ENCODE data around the gene RCN1.
"Not testable (repeated sequence)": the region's sequence is repeated elsewhere in the genome, so short reads cannot be mapped to it uniquely, and the experiment has no call there.

RCN1 gene

GRCh38 chr11:32099516-32099915 lies 8.6 kb downstream of the RCN1 start:
- H3K27ac ChIP-seq (ENCODE audit: low read length): no peak overlapping the region
- H3K27me3 ChIP-seq (ENCODE audit: control insufficient read depth, insufficient read depth, low read length): no peaks in the 10 kb centered on the region; the same call in 1 of the 2 replicates
- peaks cover 32% of the 10 kb centered on the region; the same call in 1 of the 2 replicates for H3K36me3 ChIP-seq (ENCODE audit: control insufficient read depth, insufficient read depth, low read length)
- WGBS (ENCODE audit: insufficient coverage, insufficient read length): no CpG with 5 or more reads among the region's 4 CpGs
- DNase-seq (ENCODE audit: low read depth, low spot score): no peak
- H3K9me3 ChIP-seq (ENCODE audit: control insufficient read depth, insufficient read depth, low read length): no peaks in the 10 kb centered on the region
- no peaks in the 10 kb centered on the region for H3K4me1 ChIP-seq (ENCODE audit: control insufficient read depth, insufficient read depth, low read length)
- no peak overlapping the region for H3K4me3 ChIP-seq (ENCODE audit: low read length)

- H3K27me3 ChIP-seq (ENCODE audit: control insufficient read depth, insufficient read depth, low read length): no peaks in the 10 kb centered on the region; the same call in 1 of the 2 replicates
- no peaks in the 10 kb centered on the region for H3K4me1 ChIP-seq (ENCODE audit: control insufficient read depth, insufficient read depth, low read length)
- H3K4me3 ChIP-seq (ENCODE audit: low read length): no peak overlapping the region
- no peak overlapping the region for H3K27ac ChIP-seq (ENCODE audit: low read length)
- no CpG with 5 or more reads among the region's 5 CpGs for WGBS (ENCODE audit: insufficient coverage, insufficient read length)
- no peak for DNase-seq (ENCODE audit: low read depth, low spot score)
- peaks cover 32% of the 10 kb centered on the region; the same call in 1 of the 2 replicates for H3K36me3 ChIP-seq (ENCODE audit: control insufficient read depth, insufficient read depth, low read length)
- H3K9me3 ChIP-seq (ENCODE audit: control insufficient read depth, insufficient read depth, low read length): no peaks in the 10 kb centered on the region
These were observed 9.6 kb downstream of the RCN1 start for GRCh38 chr11:32100495-32100894.

- WGBS (ENCODE audit: insufficient coverage, insufficient read length): no CpG with 5 or more reads among the region's 11 CpGs
- peaks cover 37% of the 10 kb centered on the region; the same call in 1 of the 2 replicates for H3K36me3 ChIP-seq (ENCODE audit: control insufficient read depth, insufficient read depth, low read length)
- H3K4me1 ChIP-seq (ENCODE audit: control insufficient read depth, insufficient read depth, low read length): no peaks in the 10 kb centered on the region
- no peaks in the 10 kb centered on the region for H3K9me3 ChIP-seq (ENCODE audit: control insufficient read depth, insufficient read depth, low read length)
- H3K27me3 ChIP-seq (ENCODE audit: control insufficient read depth, insufficient read depth, low read length): no peaks in the 10 kb centered on the region; the same call in 1 of the 2 replicates
- H3K27ac ChIP-seq (ENCODE audit: low read length): no peak overlapping the region
- no peak overlapping the region for H3K4me3 ChIP-seq (ENCODE audit: low read length)
- no peak for DNase-seq (ENCODE audit: low read depth, low spot score)
These were observed 10.9 kb downstream of the RCN1 start for GRCh38 chr11:32101791-32102190.

- H3K4me3 ChIP-seq (ENCODE audit: low read length); H3K4me1 ChIP-seq (ENCODE audit: control insufficient read depth, insufficient read depth, low read length); DNase-seq (ENCODE audit: low read depth, low spot score); H3K9me3 ChIP-seq (ENCODE audit: control insufficient read depth, insufficient read depth, low read length); H3K27ac ChIP-seq (ENCODE audit: low read length); H3K27me3 ChIP-seq (ENCODE audit: control insufficient read depth, insufficient read depth, low read length): not testable (repeated sequence)
- peaks cover 32% of the 10 kb centered on the region; the same call in 1 of the 2 replicates for H3K36me3 ChIP-seq (ENCODE audit: control insufficient read depth, insufficient read depth, low read length)
- no CpG with 5 or more reads among the region's 11 CpGs for WGBS (ENCODE audit: insufficient coverage, insufficient read length)
These were observed 12.3 kb downstream of the RCN1 start for GRCh38 chr11:32103121-32103719.

- no peak overlapping the region for H3K4me3 ChIP-seq (ENCODE audit: low read length)
- H3K4me1 ChIP-seq (ENCODE audit: control insufficient read depth, insufficient read depth, low read length): no peaks in the 10 kb centered on the region
- H3K36me3 ChIP-seq (ENCODE audit: control insufficient read depth, insufficient read depth, low read length): peaks cover 25% of the 10 kb centered on the region; the same call in 1 of the 2 replicates
- WGBS (ENCODE audit: insufficient coverage, insufficient read length): no CpG with 5 or more reads among the region's 5 CpGs
- no peaks in the 10 kb centered on the region for H3K9me3 ChIP-seq (ENCODE audit: control insufficient read depth, insufficient read depth, low read length)
- no peaks in the 10 kb centered on the region; the same call in 1 of the 2 replicates for H3K27me3 ChIP-seq (ENCODE audit: control insufficient read depth, insufficient read depth, low read length)
- no peak for DNase-seq (ENCODE audit: low read depth, low spot score)
- H3K27ac ChIP-seq (ENCODE audit: low read length): no peak overlapping the region
These were observed 13.1 kb downstream of the RCN1 start for GRCh38 chr11:32103941-32104340.

GRCh38 chr11:32105871-32106560 lies 15.1 kb downstream of the RCN1 start:
- no peak overlapping the region for H3K4me3 ChIP-seq (ENCODE audit: low read length)
- no peak overlapping the region for H3K27ac ChIP-seq (ENCODE audit: low read length)
- no CpG with 5 or more reads among the region's 7 CpGs for WGBS (ENCODE audit: insufficient coverage, insufficient read length)
- H3K4me1 ChIP-seq (ENCODE audit: control insufficient read depth, insufficient read depth, low read length): no peaks in the 10 kb centered on the region
- H3K36me3 ChIP-seq (ENCODE audit: control insufficient read depth, insufficient read depth, low read length): peaks cover 25% of the 10 kb centered on the region; the same call in 1 of the 2 replicates
- no peaks in the 10 kb centered on the region for H3K9me3 ChIP-seq (ENCODE audit: control insufficient read depth, insufficient read depth, low read length)
- no peak for DNase-seq (ENCODE audit: low read depth, low spot score)
- no peaks in the 10 kb centered on the region; the same call in 1 of the 2 replicates for H3K27me3 ChIP-seq (ENCODE audit: control insufficient read depth, insufficient read depth, low read length)

GRCh38 chr11:32107647-32108046 lies 16.8 kb downstream of the RCN1 start:
- Histone ChIP-seq H3K9me3 (ENCODE audit: control insufficient read depth, insufficient read depth, low read length) (no peaks in the 10 kb centered on the region), H3K4me3 (ENCODE audit: low read length) (no peak overlapping the region), H3K36me3 (ENCODE audit: control insufficient read depth, insufficient read depth, low read length) (peaks cover 14% of the 10 kb centered on the region; the same call in 1 of the 2 replicates), H3K27ac (ENCODE audit: low read length) (no peak overlapping the region), H3K4me1 (ENCODE audit: control insufficient read depth, insufficient read depth, low read length) (no peaks in the 10 kb centered on the region), H3K27me3 (ENCODE audit: control insufficient read depth, insufficient read depth, low read length) (no peaks in the 10 kb centered on the region)
- no peak for DNase-seq (ENCODE audit: low read depth, low spot score)
- WGBS (ENCODE audit: insufficient coverage, insufficient read length): no CpG with 5 or more reads among the region's 6 CpGs

- peaks cover 11% of the 10 kb centered on the region; the same call in 1 of the 2 replicates for H3K36me3 ChIP-seq (ENCODE audit: control insufficient read depth, insufficient read depth, low read length)
- DNase-seq (ENCODE audit: low read depth, low spot score): no peak
- no peaks in the 10 kb centered on the region for H3K27me3 ChIP-seq (ENCODE audit: control insufficient read depth, insufficient read depth, low read length)
- no peaks in the 10 kb centered on the region for H3K4me1 ChIP-seq (ENCODE audit: control insufficient read depth, insufficient read depth, low read length)
- H3K4me3 ChIP-seq (ENCODE audit: low read length): no peak overlapping the region
- no peak overlapping the region for H3K27ac ChIP-seq (ENCODE audit: low read length)
- H3K9me3 ChIP-seq (ENCODE audit: control insufficient read depth, insufficient read depth, low read length): no peaks in the 10 kb centered on the region
These were observed 17.7 kb downstream of the RCN1 start for GRCh38 chr11:32108576-32108975.

GRCh38 chr11:32109138-32109537 lies 18.3 kb downstream of the RCN1 start:
- H3K36me3 ChIP-seq (ENCODE audit: control insufficient read depth, insufficient read depth, low read length): 0 out of 2 replicates have a peak, but pooled peaks cover 5% of the 10 kb centered on the region
- DNase-seq (ENCODE audit: low read depth, low spot score): no peak
- H3K27me3 ChIP-seq (ENCODE audit: control insufficient read depth, insufficient read depth, low read length): no peaks in the 10 kb centered on the region
- H3K27ac ChIP-seq (ENCODE audit: low read length): no peak overlapping the region
- no CpG with 5 or more reads among the region's 4 CpGs for WGBS (ENCODE audit: insufficient coverage, insufficient read length)
- H3K4me1 ChIP-seq (ENCODE audit: control insufficient read depth, insufficient read depth, low read length): no peaks in the 10 kb centered on the region
- H3K9me3 ChIP-seq (ENCODE audit: control insufficient read depth, insufficient read depth, low read length): no peaks in the 10 kb centered on the region
- H3K4me3 ChIP-seq (ENCODE audit: low read length): no peak overlapping the region

GRCh38 chr11:32109592-32109991 lies 18.7 kb downstream of the RCN1 start:
- Histone ChIP-seq H3K4me3 (ENCODE audit: low read length) (no peak overlapping the region), H3K36me3 (ENCODE audit: control insufficient read depth, insufficient read depth, low read length) (0 out of 2 replicates have a peak, but pooled peaks cover 5% of the 10 kb centered on the region), H3K27ac (ENCODE audit: low read length) (no peak overlapping the region), H3K27me3 (ENCODE audit: control insufficient read depth, insufficient read depth, low read length) (no peaks in the 10 kb centered on the region), H3K4me1 (ENCODE audit: control insufficient read depth, insufficient read depth, low read length) (no peaks in the 10 kb centered on the region), H3K9me3 (ENCODE audit: control insufficient read depth, insufficient read depth, low read length) (no peaks in the 10 kb centered on the region)
- no peak for DNase-seq (ENCODE audit: low read depth, low spot score)
- no CpG with 5 or more reads among the region's 6 CpGs for WGBS (ENCODE audit: insufficient coverage, insufficient read length)

Measured in iPS DF 6.9 (cell line).